Measurements from ENCODE around the gene BORCS8. TPM values are rescaled to one million over a fixed set of nuclear protein-coding genes. Genes with fewer than 3 reads are reported as not detected.

Gene BORCS8
- total and polyA plus RNA-seq, 2 of the 13 experiments (the other 11 are each of a cell fraction or from before 2014, with no cell fraction given): 9.6 to 13.3 TPM

DNA sequence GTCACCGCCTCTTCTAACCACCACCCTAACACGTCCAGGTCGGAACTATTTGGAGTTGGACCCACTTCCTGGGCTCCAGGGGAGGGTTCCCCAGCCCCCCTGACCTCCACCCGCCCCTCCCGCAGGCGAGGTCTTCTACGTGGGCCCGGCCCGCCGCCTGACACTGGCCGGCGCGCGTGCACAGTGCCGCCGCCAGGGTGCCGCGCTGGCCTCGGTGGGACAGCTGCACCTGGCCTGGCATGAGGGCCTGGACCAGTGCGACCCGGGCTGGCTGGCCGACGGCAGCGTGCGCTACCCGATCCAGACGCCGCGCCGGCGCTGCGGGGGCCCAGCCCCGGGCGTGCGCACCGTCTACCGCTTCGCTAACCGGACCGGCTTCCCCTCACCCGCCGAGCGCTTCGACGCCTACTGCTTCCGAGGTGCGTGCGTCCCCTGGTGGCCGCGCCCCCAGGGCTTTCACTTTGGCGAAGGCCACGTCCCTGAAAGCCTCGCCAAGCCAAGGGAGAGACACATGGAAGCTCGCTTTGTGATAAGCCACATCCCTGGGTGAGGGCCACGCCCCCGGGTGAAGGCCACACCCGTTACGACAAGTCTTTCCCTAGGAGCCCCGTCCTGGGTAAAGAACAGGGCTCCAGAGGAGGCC is 33.0 kb upstream of the BORCS8 start (continued):
- TF ChIP-seq ATF3 (CRISPR knock-in tag; IDR thresholded peaks at IDR 0.05) (no peak), RORA (CRISPR knock-in tag; IDR thresholded peaks at IDR 0.05) (no peak), MLLT10 (CRISPR knock-in tag; IDR thresholded peaks at IDR 0.05) (no peak), ZNF513 (CRISPR knock-in tag; conservative IDR thresholded peaks at IDR 0.05) (no peak), RFX1 (IDR thresholded peaks at IDR 0.05) (no peak), ZC3H4 (CRISPR knock-in tag; IDR thresholded peaks at IDR 0.05; ENCODE audit: borderline replicate concordance) (no peak), ZNF83 (CRISPR knock-in tag; IDR thresholded peaks at IDR 0.05; ENCODE audit: borderline replicate concordance) (no peak; the same call in 1 of the 2 replicates), NPAS2 (CRISPR knock-in tag; IDR thresholded peaks at IDR 0.05; ENCODE audit: borderline replicate concordance) (no peak), ZNF274 (CRISPR knock-in tag; IDR thresholded peaks at IDR 0.05) (peak; percentile 80; the same call in 1 of the 2 replicates), EP300 (IDR thresholded peaks at IDR 0.05; ENCODE audit: low read depth in 2 of 2, low read length in 2 of 2) (no peak), EP300 (CRISPR knock-in tag; IDR thresholded peaks at IDR 0.05; ENCODE audit: borderline replicate concordance) (0 out of 2 replicates have a peak, but pooled peaks have one; percentile 11), TGIF2 (CRISPR knock-in tag; IDR thresholded peaks at IDR 0.05) (no peak; the same call in 1 of the 2 replicates), ZC3H13 (CRISPR knock-in tag; IDR thresholded peaks at IDR 0.05) (no peak), MED1 (CRISPR knock-in tag; IDR thresholded peaks at IDR 0.05) (0 out of 2 replicates have a peak, but pooled peaks have one; percentile 18), ZNF512B (CRISPR knock-in tag; IDR thresholded peaks at IDR 0.05; ENCODE audit: borderline replicate concordance) (no peak), KMT2B (CRISPR knock-in tag; IDR thresholded peaks at IDR 0.05) (peak; percentile 72), ZNF737 (CRISPR knock-in tag; IDR thresholded peaks at IDR 0.05; ENCODE audit: borderline replicate concordance) (no peak), ARNT2 (CRISPR knock-in tag; IDR thresholded peaks at IDR 0.05; ENCODE audit: low read depth) (peak; percentile 92), HNRNPLL (IDR thresholded peaks at IDR 0.05; ENCODE audit: low read depth, low read length, poor library complexity, severe bottlenecking) (peak; percentile 51), SIN3A (IDR thresholded peaks at IDR 0.05; ENCODE audit: borderline replicate concordance, low read depth, low read length) (peak; percentile 36; the same call in 1 of the 2 replicates)
- TF ChIP-seq, protein P1, sequence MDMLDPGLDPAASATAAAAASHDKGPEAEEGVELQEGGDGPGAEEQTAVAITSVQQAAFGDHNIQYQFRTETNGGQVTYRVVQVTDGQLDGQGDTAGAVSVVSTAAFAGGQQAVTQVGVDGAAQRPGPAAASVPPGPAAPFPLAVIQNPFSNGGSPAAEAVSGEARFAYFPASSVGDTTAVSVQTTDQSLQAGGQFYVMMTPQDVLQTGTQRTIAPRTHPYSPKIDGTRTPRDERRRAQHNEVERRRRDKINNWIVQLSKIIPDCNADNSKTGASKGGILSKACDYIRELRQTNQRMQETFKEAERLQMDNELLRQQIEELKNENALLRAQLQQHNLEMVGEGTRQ (IDR thresholded peaks at IDR 0.05; ENCODE audit: low read depth, low read length): no peak
- TF ChIP-seq, protein P1 (CRISPR knock-in tag; IDR thresholded peaks at IDR 0.05; ENCODE audit: borderline replicate concordance): no peak
- TF ChIP-seq, protein P2, sequence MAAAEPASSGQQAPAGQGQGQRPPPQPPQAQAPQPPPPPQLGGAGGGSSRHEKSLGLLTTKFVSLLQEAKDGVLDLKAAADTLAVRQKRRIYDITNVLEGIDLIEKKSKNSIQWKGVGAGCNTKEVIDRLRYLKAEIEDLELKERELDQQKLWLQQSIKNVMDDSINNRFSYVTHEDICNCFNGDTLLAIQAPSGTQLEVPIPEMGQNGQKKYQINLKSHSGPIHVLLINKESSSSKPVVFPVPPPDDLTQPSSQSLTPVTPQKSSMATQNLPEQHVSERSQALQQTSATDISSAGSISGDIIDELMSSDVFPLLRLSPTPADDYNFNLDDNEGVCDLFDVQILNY (CRISPR knock-in tag; conservative IDR thresholded peaks at IDR 0.05): peak; percentile 56; the same call in 1 of the 2 replicates
